GM19240 (cell line): ENCODE measurements around the gene C2orf69.
"Not testable (repeated sequence)": the region's sequence is repeated elsewhere in the genome, so short reads cannot be mapped to it uniquely, and the experiment has no call there.

Experiments used
- DNase-seq: peaks from one replicate; pipeline ENCODE4 v3.0.0; 2011; ENCODE audit warnings: low spot score; ENCODE audit not compliant: insufficient read length

Gene C2orf69, protein sequence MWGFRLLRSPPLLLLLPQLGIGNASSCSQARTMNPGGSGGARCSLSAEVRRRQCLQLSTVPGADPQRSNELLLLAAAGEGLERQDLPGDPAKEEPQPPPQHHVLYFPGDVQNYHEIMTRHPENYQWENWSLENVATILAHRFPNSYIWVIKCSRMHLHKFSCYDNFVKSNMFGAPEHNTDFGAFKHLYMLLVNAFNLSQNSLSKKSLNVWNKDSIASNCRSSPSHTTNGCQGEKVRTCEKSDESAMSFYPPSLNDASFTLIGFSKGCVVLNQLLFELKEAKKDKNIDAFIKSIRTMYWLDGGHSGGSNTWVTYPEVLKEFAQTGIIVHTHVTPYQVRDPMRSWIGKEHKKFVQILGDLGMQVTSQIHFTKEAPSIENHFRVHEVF

DNA sequence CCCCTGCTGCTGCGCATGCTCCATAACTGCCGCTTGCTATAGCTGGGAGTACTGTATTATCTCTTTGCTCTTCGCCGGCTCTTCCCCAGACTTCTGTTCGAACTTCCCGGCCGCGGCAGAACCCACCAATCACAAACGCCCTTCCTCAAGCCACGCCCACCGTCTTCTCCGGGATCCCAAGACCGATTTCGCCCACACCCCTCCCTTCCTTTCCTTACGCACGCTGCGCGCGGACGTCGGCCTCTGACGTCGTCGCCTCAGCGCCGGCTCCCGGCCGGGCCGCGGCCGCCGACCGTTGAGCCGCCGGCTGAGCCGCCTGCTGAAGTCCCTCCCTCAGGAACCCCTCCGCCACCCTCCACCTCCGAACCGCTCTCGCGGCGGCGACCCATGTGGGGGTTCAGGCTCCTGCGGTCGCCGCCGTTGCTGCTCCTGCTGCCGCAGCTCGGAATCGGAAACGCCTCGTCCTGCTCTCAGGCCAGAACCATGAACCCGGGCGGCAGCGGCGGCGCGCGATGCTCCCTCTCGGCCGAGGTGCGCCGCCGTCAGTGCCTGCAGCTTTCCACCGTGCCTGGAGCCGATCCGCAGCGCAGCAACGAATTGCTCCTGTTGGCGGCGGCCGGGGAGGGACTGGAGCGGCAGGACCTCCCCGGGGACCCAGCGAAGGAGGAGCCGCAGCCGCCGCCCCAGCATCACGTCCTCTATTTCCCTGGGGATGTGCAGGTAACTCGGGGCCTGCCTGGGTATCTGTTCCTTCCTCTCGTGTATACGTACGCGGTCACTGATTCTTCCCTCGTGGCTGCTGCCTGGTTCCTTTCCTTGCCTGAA lies at the start of gene C2orf69:
Gene C2orf69 (plus strand): TSS at position 242 of the 825 bp plus-strand sequence. CDS start 146 bp downstream, at position 388.
- peak; percentile 60 for DNase-seq

DNA sequence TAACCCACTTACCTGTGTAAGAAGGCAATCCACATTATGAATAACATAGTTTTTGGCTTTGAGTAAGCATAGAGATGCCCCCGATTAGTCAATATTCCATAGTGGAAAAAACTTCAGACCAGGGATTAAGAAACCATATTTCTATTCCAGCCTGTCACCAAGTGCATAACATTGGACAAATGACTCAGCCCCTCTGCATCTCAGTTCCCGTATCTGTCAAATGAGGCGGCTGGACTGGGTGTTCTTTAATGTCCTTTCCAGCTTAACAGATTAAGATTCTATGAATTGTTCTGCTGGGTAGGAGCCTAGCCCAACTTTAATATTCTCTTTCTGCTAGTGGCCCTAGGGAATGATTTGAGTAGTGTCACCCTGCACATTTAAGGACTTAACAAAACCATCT lies 48.3 kb upstream of the C2orf69 start:
- DNase-seq, result no peak

DNA sequence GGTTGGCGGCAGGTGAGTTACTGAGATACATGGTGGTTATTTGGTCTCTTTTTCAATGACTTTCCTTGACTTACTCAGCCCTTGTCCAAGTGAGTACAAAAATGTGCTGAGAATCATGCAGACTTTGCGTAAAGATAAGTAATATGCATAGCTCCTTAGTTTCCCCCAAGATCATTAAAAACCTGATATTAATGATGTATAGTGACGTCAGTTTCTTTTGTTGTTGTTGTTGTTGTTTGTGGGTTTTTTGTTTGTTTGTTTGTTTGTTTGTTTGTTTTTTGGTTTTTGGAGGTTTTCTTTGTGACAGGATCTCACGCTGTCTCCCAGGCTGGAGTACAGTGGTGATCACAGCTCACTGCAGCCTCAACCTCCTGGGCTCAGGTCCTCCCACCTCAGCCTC lies 45.2 kb upstream of the C2orf69 start:
- DNase-seq, result no peak

DNA sequence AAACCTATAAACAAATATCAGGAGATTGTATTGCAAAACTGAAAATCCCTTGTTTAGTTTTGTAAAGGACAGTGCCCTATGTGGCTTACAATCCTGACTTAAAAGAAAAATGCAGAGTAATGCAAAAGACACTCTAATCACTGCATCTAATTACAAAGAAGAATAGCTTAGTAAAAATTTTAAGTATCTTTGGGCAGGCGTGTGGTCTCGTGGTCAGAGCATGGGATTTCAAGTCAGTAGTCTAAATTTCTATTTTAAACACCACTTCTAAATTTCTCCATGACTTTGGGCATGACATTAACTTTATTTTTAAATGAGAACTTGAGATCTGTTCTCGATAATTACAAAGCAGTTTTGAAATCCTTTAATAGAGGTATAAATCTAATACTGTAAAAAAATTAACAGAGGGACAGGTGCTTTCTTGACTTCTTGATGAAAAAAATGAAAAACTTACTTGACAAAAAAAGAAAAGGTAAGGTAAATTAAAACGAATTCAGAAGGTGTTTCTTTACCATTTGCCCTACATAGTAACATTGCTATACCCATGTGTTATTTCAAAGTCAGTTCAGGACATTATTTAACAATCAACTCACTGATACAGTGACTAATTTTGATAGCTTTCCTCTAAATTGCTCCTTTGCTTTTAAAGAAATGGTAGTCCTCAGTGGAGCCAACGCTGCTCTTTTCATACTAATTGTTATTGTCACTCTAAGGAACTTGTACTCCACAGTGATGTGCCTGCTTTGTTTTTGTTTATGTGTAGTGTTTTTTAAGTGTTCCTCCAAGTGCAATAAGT lies 42.5 kb upstream of the C2orf69 start:
- no peak for DNase-seq

DNA sequence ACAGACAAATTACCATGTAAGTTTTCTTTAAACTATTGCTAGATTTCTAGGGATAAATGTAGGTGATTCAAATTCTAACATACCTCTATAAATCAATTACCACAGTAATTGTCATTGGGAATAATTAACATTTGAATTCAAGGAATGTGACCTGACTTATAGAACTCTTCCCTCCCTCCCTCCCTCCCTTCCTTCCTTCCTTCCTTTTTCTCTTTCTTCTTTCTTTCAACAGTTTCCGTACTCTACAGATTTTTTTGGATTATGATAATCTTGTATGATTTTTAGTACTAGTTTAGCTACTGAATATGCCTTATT lies 41.9 kb upstream of the C2orf69 start:
- DNase-seq, result no peak

DNA sequence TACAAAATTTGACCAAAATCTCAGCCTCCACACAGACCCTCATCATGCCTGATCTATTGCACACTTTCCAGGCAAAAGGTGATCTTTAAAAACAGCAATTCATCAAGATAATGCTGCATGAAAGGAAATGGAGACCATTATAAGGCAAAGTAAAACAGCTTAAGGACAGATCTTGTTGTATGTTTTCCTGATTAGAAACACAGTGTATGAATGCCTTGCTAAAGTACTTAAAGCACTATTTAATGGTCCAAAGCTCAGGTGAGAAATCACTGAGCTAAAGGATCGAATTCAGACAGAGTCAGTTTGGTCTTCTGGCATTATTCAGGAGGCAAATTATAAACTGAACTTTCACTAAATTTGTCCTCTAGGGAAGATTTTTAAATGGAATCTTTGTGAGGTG lies 41.4 kb upstream of the C2orf69 start:
- DNase-seq, result no peak

DNA sequence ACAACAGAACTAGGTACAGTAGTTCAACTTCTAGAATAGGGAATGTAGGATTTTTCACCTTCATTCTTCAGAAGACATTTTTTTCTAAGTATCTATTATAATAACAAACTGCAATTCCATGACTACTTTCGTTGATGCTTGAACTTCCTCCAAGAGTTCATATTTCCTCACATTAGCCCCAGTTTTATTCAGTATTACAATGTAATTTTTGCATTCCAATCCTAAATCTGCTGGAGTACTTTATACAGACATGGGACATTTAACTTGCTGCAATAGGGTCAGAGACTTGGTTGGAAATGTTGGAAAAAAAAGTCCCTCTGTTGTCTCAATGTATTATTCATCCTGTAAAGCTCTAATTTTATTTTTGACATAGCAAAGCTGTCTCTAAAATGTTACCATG lies 40.5 kb upstream of the C2orf69 start:
- no peak for DNase-seq

DNA sequence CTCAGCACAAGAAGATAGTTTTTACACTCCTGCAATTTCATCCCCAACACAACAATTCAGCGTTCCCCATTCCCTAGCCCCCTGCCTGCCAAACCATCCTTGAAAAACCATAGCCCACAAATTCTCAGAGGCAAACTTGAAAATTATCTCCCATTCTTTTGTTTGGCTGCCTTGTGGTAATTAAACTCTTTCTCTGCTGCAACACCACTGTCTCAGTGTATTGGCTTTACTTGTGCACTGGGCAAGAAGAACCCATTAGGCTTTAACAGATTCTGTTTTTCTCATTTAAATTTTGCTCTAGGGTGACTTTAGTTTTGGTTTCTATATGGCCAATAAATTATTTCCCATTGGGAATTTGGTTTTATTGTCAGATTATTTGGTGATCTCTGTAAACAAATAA lies 36.9 kb upstream of the C2orf69 start:
- no peak for DNase-seq

DNA sequence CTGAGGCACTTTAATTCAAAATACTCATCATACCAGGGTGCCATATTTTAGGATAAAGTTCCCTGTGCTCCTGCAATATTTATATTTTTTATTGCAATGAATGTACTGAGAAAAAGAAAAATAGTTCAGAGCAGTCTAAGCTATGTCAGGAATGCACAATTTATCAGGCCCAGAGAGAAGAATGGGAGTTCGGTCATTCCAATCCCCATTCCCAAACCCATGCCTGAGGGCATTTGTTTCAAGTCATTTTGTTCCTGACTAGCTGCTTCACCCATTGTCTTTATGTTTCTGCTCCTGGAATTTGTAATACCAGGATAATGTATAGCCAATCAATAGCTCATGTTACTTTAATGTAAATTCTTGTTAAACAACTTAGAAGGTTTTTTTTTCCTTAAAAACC lies 35.7 kb upstream of the C2orf69 start:
- no peak for DNase-seq

DNA sequence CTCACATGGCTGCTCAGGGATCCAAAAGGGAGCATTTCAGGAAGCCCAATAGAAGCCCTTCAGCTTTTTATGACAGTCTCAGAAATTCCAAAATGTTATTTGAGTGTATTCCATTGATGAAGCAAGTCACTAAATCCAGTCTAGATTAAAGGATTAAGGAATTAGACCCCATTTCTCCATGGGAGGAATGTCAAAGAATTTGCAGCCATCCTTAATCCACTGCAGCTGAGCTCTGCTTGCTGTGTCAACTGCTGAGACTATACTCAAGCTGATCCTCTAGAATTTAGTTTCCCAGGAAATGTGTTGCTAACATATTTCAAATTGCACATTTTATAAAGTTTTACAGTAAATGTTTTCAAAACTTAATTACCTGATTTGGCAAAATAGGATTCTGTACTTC lies 28.4 kb upstream of the C2orf69 start:
- DNase-seq, result no peak

DNA sequence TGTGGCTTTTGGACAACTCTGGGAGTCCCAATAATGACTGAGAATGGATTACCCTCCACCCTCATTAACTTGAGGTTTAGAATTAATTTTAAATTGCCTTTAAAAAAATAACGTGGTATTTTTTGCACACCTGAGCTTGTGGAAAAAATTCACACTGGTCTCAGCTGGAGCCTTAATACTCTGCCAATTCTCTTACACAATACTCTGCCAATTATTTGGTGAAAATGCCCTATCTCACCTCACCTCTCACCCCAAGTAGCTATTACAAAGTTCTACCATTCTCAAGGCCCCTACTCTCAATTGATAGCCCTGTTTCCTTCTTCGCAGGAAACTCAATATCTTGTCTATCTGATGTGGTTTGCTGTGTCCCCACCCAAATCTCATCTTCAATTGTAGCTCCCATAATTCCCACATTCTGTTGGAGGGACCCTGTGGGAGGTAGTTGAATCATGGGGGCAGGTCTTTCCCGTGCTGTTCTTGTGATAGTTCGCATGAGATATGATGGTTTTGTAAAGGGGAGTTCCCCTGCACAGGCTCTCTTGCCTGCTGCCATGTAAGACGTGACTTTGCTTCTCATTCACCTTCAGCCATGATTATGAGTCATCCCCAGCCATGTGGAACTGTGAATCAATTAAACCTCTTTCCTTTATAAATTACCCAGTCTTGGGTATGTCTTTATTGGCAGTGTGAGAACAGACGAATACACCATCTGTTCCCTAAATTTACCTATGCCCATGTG lies 27.4 kb upstream of the C2orf69 start:
- no peak for DNase-seq

DNA sequence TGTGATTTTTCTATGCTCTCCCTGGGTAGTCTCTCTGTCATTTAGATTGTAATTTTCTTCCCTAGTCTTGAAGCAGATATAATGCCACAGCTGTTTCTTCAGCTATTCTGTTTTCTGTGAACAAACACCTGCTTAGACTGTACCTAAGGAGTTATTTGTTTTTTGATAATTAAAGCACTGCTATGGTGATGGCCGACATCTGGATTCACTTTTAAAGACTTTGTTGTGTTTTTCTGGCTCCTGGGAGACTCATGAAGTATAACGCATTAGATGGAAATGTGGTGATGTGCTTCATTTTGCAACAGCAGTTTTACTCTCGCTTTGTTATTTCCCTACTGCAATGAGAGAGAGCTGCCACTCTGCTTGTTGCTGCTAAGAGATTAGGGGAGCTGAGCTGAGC lies 15.7 kb upstream of the C2orf69 start:
- DNase-seq, result no peak

DNA sequence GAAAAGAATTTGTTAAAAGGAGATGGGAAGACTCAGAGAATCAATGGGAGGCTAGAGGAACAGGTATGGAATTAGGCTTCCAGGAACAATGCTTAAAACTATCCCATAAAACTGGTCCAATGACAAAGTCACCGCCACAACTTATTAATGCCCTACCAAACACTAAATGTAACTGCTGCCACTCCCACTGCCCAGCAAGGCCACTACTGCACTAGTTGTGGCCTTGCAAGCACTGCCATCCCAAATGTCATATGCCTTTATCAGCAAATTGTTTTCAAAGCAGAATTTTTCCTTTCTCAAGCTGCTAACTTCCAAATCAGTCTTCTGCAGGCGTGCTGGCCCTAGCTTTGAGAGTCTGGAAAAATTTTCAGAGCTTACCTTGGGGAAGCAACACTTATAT lies 14.5 kb upstream of the C2orf69 start:
- no peak for DNase-seq

DNA sequence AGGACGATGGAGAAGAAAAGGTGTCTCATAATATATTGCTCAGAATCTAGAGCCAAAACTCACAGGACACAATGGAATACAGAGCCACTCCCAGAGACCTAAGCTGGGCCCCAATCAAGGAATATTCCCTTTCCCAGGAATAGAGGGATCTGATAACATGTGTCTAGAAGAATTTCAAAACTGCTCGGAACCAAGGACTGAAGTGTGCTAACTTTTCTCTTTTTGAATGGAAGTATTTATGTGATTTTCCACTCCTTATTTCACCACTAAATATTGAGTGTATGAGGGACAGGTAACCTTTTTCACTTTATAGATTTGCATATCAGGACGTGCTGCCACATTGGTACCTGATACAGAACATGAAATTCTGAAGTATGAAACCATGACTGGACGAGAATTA lies 9.2 kb upstream of the C2orf69 start:
- no peak for DNase-seq

DNA sequence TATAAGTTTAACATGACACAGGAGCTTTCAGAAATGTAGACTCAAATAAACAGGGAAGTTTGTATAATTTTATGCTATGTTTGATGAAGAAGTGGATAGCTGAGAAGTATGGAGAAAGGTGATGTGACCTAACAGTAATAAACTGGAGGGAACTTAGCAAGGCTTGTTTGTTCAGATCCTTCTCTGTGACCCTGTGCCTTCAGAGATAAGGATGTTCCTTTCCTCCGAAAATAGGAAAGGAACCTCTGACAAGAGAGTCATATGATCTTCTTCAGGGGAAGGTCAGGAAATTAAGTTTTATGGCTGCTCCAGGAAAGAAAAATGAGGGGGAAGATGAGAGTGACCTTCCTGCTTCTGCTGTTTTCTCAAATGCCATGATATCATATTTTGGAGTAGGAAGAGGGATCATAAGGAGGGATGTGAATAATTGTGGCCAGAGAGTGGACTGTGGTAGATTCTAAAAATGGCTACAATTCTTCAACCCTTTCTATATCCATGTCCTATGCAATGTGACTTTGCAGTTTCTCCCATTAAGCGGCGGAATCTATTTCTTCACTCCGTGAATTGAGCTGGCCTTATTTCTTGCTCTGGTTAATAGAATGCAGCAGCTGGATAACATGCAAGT lies 8.5 kb upstream of the C2orf69 start:
- no peak for DNase-seq

DNA sequence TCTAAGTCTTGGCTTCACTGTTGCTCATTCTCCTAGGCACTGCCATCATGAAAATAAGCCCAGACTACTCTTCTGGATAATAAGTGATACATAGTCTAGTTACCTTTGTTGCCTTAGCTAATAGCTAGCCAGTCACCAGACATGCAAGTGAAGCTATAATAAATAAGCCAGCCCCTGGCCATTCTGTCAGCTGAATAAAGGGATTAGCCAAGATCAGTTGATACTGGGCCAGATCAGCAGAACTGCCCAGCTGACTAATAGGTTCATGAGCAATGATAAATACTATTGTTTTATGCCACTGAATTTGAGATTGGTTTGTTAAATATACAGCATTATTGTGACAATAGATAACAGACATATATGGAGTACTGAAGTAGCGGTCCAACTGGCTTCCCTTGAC lies 8.0 kb upstream of the C2orf69 start:
- no peak for DNase-seq

DNA sequence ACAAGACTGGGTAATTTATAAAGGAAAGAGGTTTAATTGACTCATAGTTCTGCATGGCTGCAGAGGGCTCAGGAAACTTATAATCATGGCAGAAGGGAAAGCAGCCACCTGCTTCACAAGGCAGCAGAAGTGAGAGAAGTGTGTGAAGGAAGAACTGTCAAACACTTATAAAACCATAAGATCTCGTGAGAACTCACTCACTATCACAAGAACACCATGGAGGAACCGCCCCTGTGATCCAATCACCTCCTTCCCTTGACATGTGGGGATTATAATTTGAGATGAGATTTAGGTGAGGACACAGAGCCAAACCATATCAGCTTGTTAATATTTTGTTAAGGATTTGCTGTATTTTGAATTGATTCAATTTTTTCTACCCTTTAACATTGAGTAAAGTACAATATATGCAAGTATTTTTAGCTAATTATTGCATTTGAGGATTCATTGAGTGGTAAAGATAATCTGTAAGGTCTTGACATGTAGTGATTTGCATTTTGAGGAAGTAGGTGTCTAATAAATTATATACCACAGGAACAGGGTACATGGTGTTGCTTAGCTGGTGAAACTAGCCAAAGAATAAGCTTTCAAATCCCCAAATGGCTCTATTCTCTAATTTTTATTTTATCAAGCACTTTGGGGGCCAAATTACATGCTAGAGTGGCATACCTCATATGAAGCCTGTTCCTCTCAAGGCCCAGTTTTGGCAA lies 3.9 kb upstream of the C2orf69 start:
- no peak for DNase-seq

DNA sequence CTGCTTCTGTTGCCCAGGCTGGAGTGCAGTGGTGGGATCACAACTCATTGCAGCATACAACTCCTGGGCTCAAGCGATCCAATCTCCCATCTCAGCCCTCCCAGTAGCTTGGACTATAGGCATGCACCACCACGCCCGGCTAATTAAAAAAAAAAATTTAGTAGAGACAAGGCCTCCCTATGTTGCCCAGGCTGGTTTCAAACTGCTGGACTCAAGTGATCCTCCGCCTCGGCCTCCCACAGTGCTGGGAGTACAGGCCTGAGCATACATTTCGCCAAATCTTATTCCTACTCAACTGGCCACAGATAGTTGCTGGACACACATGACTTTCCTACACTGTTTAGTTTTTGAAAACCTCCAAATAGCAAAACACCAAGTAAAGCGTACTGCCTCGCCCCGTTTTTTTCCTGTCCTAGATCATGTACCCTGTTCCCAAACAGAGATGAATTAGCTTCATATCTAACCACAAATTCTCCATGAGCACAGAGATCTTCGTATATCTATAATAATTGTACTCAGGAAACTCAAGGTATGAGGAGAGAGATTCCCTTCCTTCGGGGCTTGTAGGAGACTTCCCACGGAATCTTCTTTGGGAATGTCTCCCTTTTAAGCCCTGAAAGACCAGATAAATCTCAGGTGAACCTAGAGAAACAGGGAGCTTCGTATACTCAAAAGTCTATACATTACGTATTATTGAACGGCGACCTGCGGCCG lies 598 bp upstream of the C2orf69 start:
- DNase-seq, result no peak

DNA sequence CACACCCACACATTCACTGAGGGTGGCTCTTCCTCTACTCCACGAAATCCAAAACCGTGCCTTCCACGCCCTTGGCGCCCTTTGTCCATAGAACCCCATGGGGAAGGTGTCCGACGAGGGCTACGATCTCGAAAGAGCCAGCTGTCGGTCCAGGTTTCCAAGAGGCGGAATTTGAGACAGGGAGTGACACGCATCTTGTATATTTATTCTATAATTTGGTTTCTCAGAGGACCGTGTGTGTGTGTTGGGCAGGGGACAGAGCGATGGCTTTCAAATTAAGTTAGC lies 726 bp downstream of the C2orf69 start:
- DNase-seq, result no peak

DNA sequence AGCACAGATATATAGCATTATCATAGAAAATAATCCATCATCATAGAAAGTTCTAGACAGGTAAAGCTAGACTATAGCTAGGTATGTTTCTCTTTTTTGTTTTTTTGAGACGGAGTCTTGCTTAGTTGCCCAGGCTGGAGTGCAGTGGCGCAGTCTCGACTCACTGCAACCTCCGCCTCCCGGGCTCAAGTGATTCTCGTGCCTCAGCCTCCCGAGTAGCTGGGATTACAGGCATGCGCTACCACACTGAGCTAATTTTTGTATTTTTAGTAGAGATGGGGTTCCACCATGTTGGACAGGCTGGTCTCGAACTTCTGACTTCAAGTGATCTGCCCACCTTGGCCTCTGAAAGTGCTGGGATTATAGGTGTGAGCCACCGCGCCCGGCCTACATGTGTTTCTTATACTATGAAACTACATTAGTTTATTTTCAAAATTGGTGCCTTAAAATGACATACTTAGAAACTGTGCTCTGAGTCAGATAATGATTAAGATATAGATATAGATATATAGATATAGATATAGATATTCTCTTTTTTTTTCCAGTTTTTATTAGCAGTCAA lies 1.5 kb downstream of the C2orf69 start:
- not testable (repeated sequence) for DNase-seq
